GM12878 (cell line): ENCODE data around the gene SH3D19. TPM values are rescaled to one million over a fixed set of nuclear protein-coding genes. Genes with fewer than 3 reads are reported as not detected.

Experiments used
- ATAC-seq: fragments of 200-7000 bp; cut with Tn5 transposase; 3 replicates; pipeline ENCODE4 v1.9.1; 2020; ENCODE audit warnings: mild to moderate bottlenecking, moderate library complexity
- BruUV-seq: library from RNA; stranded (reverse); fragments of 400-500 nt; replicated peaks from 2 replicates; lab custom pipeline; 2021; lab: Mats Ljungman, UMichigan
- CTCF ChIA-PET: fragments of 300-600 bp; sonication (Branson Sonifier 250); formaldehyde crosslinking; extraction: SDS; loops from one replicate; lab custom pipeline; 2021; ENCODE audit warnings: inconsistent platforms; lab: Yijun Ruan, JAX
- POLR2A ChIA-PET: fragments of 350-600 bp; formaldehyde crosslinking; extraction: SDS; loops from one replicate; lab custom pipeline; 2021; ENCODE audit warnings: inconsistent platforms; lab: Charles Lee
- RAD21 ChIA-PET: fragments of 300-600 bp; sonication (Branson Sonifier 250); formaldehyde crosslinking; loops from one replicate; lab custom pipeline; 2023; ENCODE audit warnings: antibody characterized with exemption; ENCODE audit not compliant: unreplicated experiment; lab: Charles Lee
- SMC1A ChIA-PET: fragments of 300-600 bp; sonication (Branson Sonifier 250); formaldehyde crosslinking; loops from one replicate; lab custom pipeline; 2023; ENCODE audit not compliant: unreplicated experiment, uncharacterized antibody; lab: Charles Lee
- DNase-seq: peaks from one replicate; pipeline ENCODE4 v3.0.0-alpha.2; 2011; ENCODE audit warnings: low read depth, low spot score
- FAIRE-seq: peaks from 3 replicates; lab custom pipeline; 2011; peaks lifted over from hg19 to GRCh38; lab: Jason Lieb, UNC
- H2AFZ ChIP-seq: 2 replicates; pipeline ENCODE4 v1.6.0; 2011; ENCODE audit warnings: low read depth, low read length, control low read depth; ENCODE audit not compliant: control insufficient read depth
- H3K27ac ChIP-seq: 2 replicates; pipeline ENCODE4 v1.5.1; 2011; ENCODE audit warnings: control low read depth; ENCODE audit not compliant: control insufficient read depth, insufficient read depth
- H3K27me3 ChIP-seq, 2 experiments: replicated peaks in 1 of 2; 2 replicates each; pipeline versions ENCODE4 v1.6.0 to v1.6.1; 2011; ENCODE audit warnings: low read length in 1 of 2; ENCODE audit not compliant: control insufficient read depth in 2 of 2, insufficient read depth in 2 of 2
- H3K36me3 ChIP-seq, 2 experiments: 2 replicates each; pipeline ENCODE4 v1.5.1; 2011; ENCODE audit warnings: low read length in 1 of 2; ENCODE audit not compliant: control insufficient read depth in 2 of 2, insufficient read depth in 2 of 2
- H3K4me1 ChIP-seq: 2 replicates; pipeline ENCODE4 v1.6.1; 2011; ENCODE audit warnings: mild to moderate bottlenecking, low read length, moderate library complexity, mixed read lengths; ENCODE audit not compliant: control insufficient read depth, insufficient read depth
- H3K4me2 ChIP-seq: 2 replicates; pipeline ENCODE4 v1.6.0; 2011; ENCODE audit warnings: control low read depth; ENCODE audit not compliant: control insufficient read depth, insufficient read depth
- H3K4me3 ChIP-seq: fragments of 200-600 bp; sonication (generic); 2 replicates; pipeline ENCODE4 v1.5.1; 2016
- H3K79me2 ChIP-seq: 2 replicates; pipeline ENCODE4 v1.6.0; 2011; ENCODE audit warnings: low read length; ENCODE audit not compliant: control insufficient read depth, insufficient read depth
- H3K9ac ChIP-seq: 2 replicates; pipeline ENCODE4 v1.8.0; 2011; ENCODE audit warnings: low read length, control low read depth, mixed read lengths; ENCODE audit not compliant: control insufficient read depth, insufficient read depth
- H3K9me3 ChIP-seq: replicated peaks from 3 replicates; pipeline ENCODE4 v1.5.1; 2011; ENCODE audit warnings: mild to moderate bottlenecking, low read length; ENCODE audit not compliant: control insufficient read depth, insufficient read depth
- H4K20me1 ChIP-seq: 2 replicates; pipeline ENCODE4 v1.6.0; 2011; ENCODE audit not compliant: control insufficient read depth, insufficient read depth
- ASH2L ChIP-seq: fragments of 300-600, 200-600 bp; sonication (generic); IDR thresholded peaks from 2 replicates; pipeline ENCODE4 v1.6.1; 2017; ENCODE audit warnings: low read depth, mild to moderate bottlenecking, borderline replicate concordance
- BCLAF1 ChIP-seq: fragments of 450-650 bp; IDR thresholded peaks from 2 replicates; pipeline ENCODE4 v1.6.1; 2017; ENCODE audit warnings: antibody characterized with exemption, mild to moderate bottlenecking, moderate library complexity
- CBX5 ChIP-seq: sonication (generic); IDR thresholded peaks from 2 replicates; pipeline ENCODE4 v1.6.1; 2016; ENCODE audit warnings: low read depth, moderate library complexity, mild to moderate bottlenecking, inconsistent platforms
- CHD2 ChIP-seq: IDR thresholded peaks from 2 replicates; pipeline ENCODE4 v1.6.1; 2011; ENCODE audit warnings: low read depth, low read length, improper control_type of control experiment, borderline replicate concordance
- E2F4 ChIP-seq: IDR thresholded peaks from 2 replicates; pipeline ENCODE4 v1.6.1; 2012; ENCODE audit warnings: low read depth, low read length, improper control_type of control experiment
- EGR1 ChIP-seq, 2 experiments: IDR thresholded peaks; 1 replicate in 1 of 2; 2 replicates in 1 of 2; pipeline ENCODE4 v1.6.1; 2011 to 2012; ENCODE audit warnings: low read depth in 2 of 2, low read length in 2 of 2, borderline replicate concordance in 1 of 2, mild to moderate bottlenecking in 1 of 2, moderate library complexity in 1 of 2
- ESRRA ChIP-seq: IDR thresholded peaks from 2 replicates; pipeline ENCODE4 v1.6.1; 2012; ENCODE audit warnings: mild to moderate bottlenecking, low read length, improper control_type of control experiment
- JUND ChIP-seq: IDR thresholded peaks from 2 replicates; pipeline ENCODE4 v1.6.1; 2012; ENCODE audit warnings: low read depth, mild to moderate bottlenecking, low read length, improper control_type of control experiment, moderate library complexity
- MEF2B ChIP-seq: fragments of 450-650 bp; IDR thresholded peaks from 2 replicates; pipeline ENCODE4 v1.6.1; 2018; ENCODE audit warnings: mild to moderate bottlenecking, moderate library complexity; ENCODE audit not compliant: partially characterized antibody, poor library complexity, severe bottlenecking
- NRF1 ChIP-seq: conservative IDR thresholded peaks from 2 replicates; pipeline ENCODE4 v1.6.1; 2011; ENCODE audit warnings: mild to moderate bottlenecking, low read depth, low read length, improper control_type of control experiment
- TCF3 ChIP-seq: IDR thresholded peaks from 2 replicates; pipeline ENCODE4 v1.6.1; 2012; ENCODE audit warnings: low read depth, mild to moderate bottlenecking, low read length, borderline replicate concordance; ENCODE audit not compliant: insufficient read depth
- WGBS: methylation state at CpG from one replicate; pipeline ENCODE4 v1.1.6; 2016; ENCODE audit warnings: low lambda C conversion rate; ENCODE audit not compliant: insufficient replicate concordance, insufficient coverage; ENCODE audit errors: missing lambda C conversion rate; 5-methylcytosine and 5-hydroxymethylcytosine counted together
- in situ Hi-C: fragments of 300-500 bp; cut with MboI; formaldehyde crosslinking; loops from 9 replicates; pipeline ENCODE4 v1.14.3; 2018; ENCODE audit warnings: mixed read lengths
- intact Hi-C: fragments of 100-400 bp; cut with micrococcal nuclease; formaldehyde crosslinking; loops from one replicate; pipeline ENCODE4 v1.14.2; 2022; ENCODE audit not compliant: unreplicated experiment
- polyA plus RNA-seq, 11 experiments: library from polyadenylated mRNA; depleted of rRNA in 4 of 11; unstranded in 6 of 11; stranded (reverse) in 5 of 11; fragments of >200 nt; fragmentation: Nextera tagmentation in 4 of 11; fragmentation: Illumina TruSeq in 1 of 11; extraction: Ambion mirVana in 4 of 11; extraction: Trizol in 1 of 11; gene quantifications; 1 replicate in 1 of 11; 2 replicates in 10 of 11; pipeline versions ENCODE4 v1.2.1 to v1.2.3, GENCODE V29; 2011 to 2016; ENCODE audit warnings: inconsistent platforms in 2 of 11, missing spikeins in 2 of 11, low read depth in 1 of 11
- total RNA-seq, 4 experiments: library from RNA; depleted of rRNA in 3 of 4; stranded (reverse); fragments of >200 nt in 3 of 4; fragmentation: Illumina TruSeq in 1 of 4; extraction: Trizol in 1 of 4; gene quantifications; 2 replicates each; pipeline versions ENCODE4 v1.2.1 to v1.2.3, GENCODE V29; 2013 to 2021

The SH3D19 gene
- total and polyA plus RNA-seq, 10 of the 15 experiments (the other 5 are each of a cell fraction or from before 2014, with no cell fraction given), result 0.03 to 6.9 (median 0.33) TPM; not detected in 3

GRCh38 chr4:151356510-151356909 is 31.1 kb upstream of the SH3D19 start:
- no peaks in the 10 kb centered on the region for H3K27me3 ChIP-seq
- no peak for FAIRE-seq
- CTCF ChIA-PET, result no interaction called here
- RAD21 ChIA-PET, result no interaction called here
- H3K79me2 ChIP-seq, result no peaks in the 10 kb centered on the region
- no peaks in the 10 kb centered on the region; the same call in 2 of the 3 replicates for H3K9me3 ChIP-seq
- no peak overlapping the region for H3K27ac ChIP-seq
- no peak overlapping the region for H3K4me2 ChIP-seq
- no peak overlapping the region for H3K4me3 ChIP-seq
- POLR2A ChIA-PET, result interaction anchor here (0.6 kb wide), 1 partner anchor 710 kb away, joined by 3 read pairs; no protein-coding TSS in a partner anchor
- no peaks in the 10 kb centered on the region for H3K4me1 ChIP-seq
- no peaks in the 10 kb centered on the region for H3K36me3 ChIP-seq
- in situ Hi-C loops, result no loop called here
- no peak for DNase-seq
- TF ChIP-seq TCF3 (no peak), JUND (no peak), NRF1 (no peak), ASH2L (no peak)
- WGBS, result 0% methylated on average over 1 of the region's 1 CpG
- intact Hi-C loops, result no loop called here
- no peaks in the 10 kb centered on the region for H4K20me1 ChIP-seq
- no peak overlapping the region for H3K9ac ChIP-seq
- no peak for ATAC-seq
- no TSS peak for BruUV-seq
- SMC1A ChIA-PET, result no interaction called here
- no peak overlapping the region for H2AFZ ChIP-seq

GRCh38 chr4:151355155-151355554 is 29.8 kb upstream of the SH3D19 start:
- H3K9ac ChIP-seq, result no peak overlapping the region
- H3K36me3 ChIP-seq, result no peaks in the 10 kb centered on the region
- no peak overlapping the region for H2AFZ ChIP-seq
- H3K4me1 ChIP-seq, result no peaks in the 10 kb centered on the region
- no peaks in the 10 kb centered on the region for H3K27me3 ChIP-seq
- in situ Hi-C loops, result no loop called here
- ChIA-PET SMC1A (no interaction called here), POLR2A (no interaction called here), RAD21 (no interaction called here), CTCF (interaction anchor here (1.1 to 1.5 kb wide), 2 partner anchors 10 to 81 kb away, joined by 3 read pairs; no protein-coding TSS in a partner anchor)
- H3K79me2 ChIP-seq, result no peaks in the 10 kb centered on the region
- no peak for TF ChIP-seq ESRRA
- no peak for TF ChIP-seq MEF2B
- TF ChIP-seq CHD2, result no peak
- TF ChIP-seq CBX5, result no peak
- TF ChIP-seq BCLAF1, result no peak
- TF ChIP-seq EGR1 (IDR thresholded peaks at IDR 0.05; ENCODE audit: borderline replicate concordance in 1 of 2, low read depth in 2 of 2, low read length in 2 of 2), result no peak
- TF ChIP-seq E2F4, result no peak
- BruUV-seq, result no TSS peak
- DNase-seq, result no peak
- 0% methylated on average over 4 of the region's 4 CpGs for WGBS
- FAIRE-seq, result no peak
- no peaks in the 10 kb centered on the region; the same call in 2 of the 3 replicates for H3K9me3 ChIP-seq
- H3K4me3 ChIP-seq, result no peak overlapping the region
- no peaks in the 10 kb centered on the region for H4K20me1 ChIP-seq
- no peak overlapping the region for H3K27ac ChIP-seq
- no peak for ATAC-seq
- intact Hi-C loops, result no loop called here
- no peak overlapping the region for H3K4me2 ChIP-seq
